ENCODE measurements around the gene IRF4.
"Not testable (repeated sequence)": the region's sequence is repeated elsewhere in the genome, so short reads cannot be mapped to it uniquely, and the experiment has no call there.

IRF4 gene

DNA sequence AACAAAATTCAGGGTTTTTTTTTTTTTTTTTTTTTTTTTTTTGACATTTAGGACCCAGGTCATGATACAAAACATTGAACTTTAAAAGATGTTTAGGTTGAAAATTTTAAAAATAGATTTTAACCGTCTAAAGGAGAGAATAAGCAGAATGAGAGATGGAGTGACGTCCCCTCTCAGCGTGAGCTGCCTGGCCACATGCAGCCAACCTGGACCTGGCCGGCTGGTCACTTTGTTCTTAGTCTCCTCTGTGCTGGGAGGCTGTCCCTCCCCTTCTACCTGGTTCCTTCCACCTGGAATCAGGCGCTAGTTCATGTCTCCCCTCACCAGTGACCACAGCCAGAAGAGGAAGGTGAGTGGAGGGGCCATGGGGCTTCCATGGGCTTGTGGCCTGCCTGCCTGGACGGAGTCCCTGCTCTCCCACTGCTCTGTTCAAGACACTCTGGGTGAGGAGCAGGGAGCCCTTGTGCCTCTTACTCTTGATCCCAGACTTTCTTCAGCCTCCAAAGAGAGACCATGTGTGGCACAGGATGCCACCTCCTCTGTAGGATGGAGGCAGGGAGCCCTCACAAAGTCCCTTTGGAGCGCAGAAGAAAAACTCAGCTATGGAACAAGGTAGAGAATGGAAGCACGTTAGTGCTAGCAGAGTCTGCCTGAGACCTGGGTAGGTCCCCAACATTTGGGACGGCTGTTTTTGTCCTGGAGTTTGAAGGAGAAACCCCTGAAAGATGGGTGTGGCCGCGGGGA, 31.7 kb downstream of the IRF4 start:
- DNase-seq, result no peak

DNA sequence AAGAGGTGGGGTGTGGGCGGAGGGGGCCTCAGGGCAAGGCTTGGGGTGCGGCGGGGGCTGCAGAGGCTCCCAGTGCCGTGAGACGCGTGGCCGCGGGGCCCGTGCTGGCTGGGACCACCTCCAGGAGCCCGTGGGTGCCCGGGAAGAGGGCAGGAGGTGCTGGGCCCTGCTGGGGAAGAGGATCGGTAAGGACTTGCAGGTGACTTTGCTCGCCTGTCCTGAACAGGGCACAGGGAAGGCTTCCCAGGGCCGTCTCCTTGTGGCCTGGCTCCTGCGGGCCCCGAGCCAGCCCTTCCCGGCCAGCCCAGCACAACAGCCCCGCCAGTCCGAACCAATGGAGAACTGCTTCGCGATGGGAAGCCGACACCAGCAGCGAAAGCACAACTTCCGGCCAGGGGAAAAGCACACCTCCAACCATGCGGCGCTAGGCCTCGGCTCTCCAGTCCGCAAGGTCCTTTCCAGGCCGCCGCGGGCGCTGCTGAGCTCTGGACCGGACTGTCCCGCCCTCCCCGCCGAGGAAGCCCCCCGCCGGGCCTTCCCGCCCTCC, 32.3 kb downstream of the IRF4 start:
- DNase-seq, result no peak

DNA sequence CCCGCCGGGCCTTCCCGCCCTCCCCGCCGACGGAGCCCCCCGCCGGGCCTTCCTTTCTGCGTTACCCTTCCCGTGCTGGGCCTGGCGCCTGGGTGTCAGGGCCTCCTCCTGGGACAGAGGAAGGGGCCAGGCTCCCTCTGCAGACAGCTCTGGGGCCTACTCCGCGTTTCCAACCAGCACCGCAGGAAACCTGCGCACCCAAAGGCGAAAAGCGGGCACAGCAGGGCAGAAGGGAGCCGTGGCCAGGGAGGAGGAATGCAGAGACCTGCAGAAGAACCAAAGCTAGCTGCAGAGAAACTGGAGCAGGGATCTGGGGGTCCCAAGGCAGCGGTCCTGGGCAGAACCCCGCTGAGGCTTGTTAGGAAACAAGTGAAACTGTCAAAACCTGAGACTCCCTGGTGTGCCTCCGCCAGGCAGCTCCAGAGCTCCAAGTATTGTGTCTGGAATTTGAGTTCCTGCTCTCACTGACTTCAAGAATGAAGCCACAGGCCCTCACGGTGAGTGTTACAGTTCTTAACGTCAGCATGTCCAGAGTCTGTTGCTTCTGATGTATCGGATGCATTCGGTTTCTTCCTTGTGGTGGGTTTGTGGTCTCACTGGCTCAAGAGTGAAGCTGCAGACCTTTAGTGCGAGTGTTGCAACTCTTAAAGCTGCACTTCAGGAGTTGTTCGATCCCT, 33.3 kb downstream of the IRF4 start:
- DNase-seq, result no peak

DNA sequence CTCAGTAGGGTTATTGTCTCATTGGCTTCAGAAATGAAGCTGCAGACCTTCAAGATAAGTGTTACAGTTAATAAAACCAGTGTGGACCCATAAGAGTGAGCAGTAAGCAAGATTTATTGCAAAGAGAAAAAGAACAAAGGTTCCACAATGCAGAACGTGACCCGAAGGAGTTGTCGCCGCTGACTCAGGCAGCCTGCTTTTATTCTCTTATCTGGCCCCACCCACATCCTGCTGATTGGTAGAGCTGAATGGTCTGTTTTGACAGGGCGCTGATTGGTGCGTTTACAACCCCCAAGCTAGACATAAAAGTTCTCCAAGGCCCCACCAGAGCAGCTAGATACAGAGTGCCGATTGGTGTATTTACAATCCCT, 33.9 kb downstream of the IRF4 start:
- not testable (repeated sequence) for DNase-seq

DNA sequence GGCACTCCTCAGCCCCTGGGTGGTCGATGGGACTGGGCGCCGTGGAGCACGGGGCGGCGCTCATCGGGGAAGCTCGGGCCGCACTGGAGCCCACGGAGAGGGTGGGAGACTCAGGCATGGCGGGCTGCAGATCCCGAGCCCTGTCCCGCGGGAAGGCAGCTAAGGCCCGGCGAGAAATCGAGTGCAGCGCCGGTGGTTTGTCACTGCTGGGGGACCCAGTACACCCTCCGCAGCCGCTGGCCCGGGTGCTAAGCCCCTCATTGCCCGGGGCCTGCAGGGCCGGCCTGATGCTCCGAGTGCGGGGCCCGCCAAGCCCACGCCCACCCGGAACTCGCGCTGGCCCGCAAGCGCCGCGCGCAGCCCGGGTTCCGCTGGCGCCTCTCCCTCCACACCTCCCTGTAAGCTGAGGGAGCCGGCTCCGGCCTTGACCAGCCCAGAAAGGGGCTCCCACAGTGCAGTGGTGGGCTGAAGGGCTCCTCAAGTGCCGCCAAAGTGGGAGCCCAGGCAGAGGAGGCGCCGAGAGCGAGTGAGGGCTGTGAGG, 34.7 kb downstream of the IRF4 start:
- DNase-seq, result not testable (repeated sequence)

DNA sequence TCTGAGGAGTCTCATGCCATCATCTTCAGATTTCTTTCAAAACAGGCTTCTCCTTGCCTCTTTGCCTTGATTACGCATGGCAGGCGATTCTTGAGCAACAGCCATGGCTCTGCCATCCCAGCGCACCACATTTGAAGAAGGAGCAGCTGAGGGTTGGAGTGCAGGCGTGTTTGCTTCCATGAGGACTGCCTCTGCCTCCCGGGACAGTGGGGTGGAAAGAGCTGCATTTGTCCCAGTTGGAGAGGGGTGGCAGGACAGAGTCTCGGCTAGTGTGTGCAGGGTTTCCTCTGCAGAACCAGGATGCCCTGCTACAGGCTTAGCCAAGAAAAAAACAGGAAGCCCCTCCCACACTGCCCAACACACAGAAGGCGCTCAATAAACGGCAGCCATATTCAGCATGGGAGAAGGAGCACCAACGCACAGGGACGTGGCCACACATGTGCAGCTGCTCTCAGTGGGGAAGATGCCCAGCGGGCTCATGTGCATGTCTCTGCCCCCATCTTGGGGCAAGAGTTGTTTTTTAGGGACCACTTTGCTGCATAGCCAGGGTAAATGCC, 36.6 kb downstream of the IRF4 start:
- DNase-seq, result no peak

DNA sequence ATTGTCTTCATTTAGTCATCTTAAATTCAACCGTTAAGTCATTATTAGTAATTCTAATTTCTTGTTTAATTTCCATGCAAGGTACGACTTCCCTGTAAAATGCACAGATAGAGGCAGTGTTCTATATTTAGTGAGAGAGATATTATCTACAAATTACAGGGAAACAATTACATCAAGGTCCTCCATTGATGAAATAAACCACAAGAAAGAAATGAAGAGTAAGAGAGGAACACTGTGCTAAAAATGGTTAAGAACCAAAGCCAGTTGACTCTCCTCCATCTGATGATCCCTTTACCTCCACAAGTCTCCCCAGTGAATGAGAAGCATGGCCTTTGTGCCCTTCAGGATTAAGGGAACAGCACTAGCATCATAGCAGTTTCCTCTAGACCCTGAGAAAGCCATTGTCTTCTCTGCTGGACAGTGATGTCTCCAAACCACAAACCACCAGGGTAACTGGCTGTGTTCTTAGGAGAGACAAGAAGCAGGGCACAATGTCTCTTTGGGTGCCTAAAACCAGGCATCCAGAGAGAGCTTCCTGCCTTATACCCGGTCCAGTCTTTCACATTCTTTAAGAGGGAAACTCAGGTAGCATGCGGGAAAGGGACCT, 38.1 kb downstream of the IRF4 start:
- DNase-seq, result no peak

DNA sequence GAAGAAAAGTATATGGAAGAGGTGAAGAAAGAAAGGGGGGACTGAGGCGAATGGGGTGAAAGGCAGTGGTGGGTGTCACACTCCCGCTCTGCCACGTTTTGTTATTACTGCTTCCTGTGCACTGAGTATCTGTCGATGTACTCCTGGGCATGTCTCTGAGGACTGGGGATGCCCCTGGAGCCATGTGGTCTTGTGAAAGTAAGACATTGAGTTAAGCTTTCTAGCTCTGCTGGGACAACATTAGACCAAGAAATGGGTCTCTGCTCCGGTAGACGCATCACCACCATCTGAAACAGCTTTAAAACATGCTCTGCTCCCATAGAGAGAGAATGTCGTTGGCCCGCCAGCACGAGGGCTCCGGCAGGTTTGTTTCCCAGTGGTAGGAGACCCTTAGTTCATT, 40.0 kb downstream of the IRF4 start:
- peak; percentile 12 for DNase-seq

DNA sequence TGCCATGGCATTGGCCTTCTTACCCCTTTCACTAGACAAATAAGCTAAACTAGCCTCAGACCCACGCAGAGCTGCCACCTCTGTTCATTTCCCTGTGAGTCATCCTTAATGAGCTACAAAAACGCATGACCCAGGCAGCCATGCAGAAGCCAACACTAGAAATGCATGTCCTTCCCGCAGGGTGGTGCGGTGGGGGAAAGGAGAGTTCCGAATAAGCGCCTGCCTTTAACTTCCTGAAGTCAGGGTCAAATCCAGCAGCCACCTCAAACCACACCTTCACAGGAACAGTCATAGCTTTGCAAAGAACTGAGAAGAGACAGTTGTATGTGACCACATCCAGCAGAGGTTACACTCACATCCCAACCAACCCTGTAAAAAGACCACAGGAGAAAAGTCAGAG, 40.4 kb downstream of the IRF4 start:
- DNase-seq, result peak; percentile 22

DNA sequence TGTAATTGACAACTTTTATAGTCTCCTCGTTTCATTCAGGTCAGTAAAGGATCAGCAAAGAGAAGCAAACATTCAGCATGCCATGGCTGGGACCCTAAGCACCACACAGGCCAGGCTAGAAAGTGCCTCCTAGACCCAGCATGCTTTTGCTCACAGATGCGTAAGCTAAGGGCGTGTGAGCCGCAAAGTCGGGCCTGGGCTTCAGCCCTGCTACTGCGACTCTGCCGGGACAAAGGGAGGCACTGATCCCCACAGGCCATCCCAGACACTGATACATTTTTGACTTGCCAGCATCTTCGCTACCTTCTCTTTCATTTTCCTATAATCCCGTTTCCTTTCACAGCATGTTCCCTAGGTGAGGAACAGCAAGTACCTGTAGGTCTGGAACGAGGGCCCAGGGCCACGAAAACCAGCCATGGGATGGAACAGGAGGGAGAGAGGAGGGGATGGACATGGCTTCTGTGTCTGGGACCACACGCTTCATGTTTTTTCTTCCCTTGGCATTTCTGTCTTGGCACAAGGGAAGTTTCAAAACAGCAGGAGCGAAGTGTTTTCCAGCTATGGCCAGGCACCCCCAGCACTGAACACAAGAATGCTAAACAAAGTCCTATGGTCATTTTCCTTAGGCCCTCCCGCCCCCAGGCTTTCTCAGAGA, 42.6 kb downstream of the IRF4 start:
- DNase-seq, result no peak

DNA sequence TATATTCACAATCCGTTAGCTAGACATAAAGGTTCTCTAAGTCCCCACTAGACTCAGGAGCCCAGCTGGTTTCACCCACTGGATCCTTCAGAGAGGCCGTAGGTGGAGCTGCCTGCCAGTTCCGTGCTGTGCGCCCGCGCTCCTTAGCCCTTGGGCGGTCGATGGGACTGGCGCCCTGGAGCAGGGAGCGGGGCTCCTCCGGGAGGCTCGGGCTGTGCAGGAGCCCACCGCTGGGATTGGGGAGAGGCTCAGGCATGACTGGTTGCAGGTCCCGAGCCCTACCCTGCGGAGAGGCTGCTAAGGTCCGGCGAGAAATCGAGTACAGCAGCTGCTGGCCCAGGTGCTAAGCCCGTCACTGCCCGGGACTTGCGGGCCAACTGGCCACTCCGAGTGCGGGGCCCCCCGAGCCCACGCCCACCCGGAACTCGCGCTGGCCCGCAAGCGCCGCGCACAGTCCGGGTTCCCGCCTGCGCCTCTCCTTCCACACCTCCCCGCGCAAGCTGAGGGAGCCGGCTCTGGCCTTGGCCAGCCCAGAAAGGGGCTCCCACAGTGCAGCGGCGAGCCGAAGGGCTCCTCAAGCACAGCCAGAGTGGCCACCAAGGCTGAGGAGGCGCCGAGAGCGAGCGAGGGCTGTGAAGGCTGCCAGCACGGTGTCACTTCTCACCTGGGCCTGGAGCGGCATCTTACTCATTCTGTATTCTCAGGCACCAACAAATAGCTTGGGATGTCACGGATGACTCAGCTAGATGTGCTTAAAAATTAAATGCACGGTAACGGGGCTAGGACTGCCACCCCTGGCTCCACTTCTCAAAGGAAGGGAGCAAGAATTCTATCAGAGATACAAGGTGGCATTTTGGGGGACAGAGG, 44.1 kb downstream of the IRF4 start:
- DNase-seq, result no peak

DNA sequence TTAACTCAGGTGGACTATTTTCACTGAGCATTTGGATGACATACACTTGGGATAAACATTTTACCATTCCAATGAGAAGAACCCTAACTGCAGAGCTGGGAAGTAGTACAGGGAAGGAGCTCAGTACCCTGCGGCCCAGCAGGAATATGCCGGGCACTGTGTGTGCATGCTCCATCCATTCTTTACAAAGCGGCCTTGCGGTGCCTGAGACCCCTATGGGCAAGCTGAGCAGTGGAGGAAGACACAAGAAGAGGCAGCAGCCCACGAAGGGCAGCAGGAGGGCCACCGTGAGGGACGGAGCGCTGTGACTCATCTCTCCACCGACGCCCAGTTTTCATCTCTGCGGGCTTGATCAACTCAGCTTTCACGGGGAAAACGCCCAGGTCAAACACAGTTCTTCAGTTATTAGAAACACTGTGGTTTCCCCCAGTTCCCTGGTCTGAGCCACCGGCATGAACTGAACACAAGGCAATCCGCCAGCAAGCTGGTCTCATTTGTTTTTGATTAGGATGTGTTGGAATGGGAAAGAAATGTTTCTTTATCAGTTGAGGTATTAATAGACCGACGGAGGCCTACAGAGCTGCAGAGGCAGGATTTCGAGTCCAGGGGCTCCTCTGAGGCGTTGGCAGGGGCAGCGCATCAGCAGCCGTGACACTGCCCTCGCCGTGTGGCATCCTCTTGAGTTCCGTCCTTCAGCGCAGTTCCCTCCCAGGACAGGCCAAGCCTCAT, 44.9 kb downstream of the IRF4 start:
- no peak for DNase-seq

DNA sequence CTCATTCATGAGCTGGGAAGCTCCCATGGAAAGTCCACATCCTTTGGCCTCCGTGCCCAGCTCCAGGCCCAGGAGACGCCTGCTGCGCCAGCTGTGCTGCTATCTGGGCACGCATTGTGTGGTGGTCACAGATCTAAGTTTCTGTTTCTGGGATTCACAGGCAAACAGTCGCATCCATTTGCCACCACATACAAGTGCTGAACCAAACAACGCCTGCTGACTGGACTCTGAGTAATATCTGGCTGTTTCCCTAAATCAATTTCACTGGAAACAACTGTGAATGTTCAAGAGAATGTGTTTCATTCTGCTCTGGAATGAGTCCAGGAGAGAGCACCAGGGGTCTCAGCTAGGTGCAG, 45.5 kb downstream of the IRF4 start:
- DNase-seq, result no peak

DNA sequence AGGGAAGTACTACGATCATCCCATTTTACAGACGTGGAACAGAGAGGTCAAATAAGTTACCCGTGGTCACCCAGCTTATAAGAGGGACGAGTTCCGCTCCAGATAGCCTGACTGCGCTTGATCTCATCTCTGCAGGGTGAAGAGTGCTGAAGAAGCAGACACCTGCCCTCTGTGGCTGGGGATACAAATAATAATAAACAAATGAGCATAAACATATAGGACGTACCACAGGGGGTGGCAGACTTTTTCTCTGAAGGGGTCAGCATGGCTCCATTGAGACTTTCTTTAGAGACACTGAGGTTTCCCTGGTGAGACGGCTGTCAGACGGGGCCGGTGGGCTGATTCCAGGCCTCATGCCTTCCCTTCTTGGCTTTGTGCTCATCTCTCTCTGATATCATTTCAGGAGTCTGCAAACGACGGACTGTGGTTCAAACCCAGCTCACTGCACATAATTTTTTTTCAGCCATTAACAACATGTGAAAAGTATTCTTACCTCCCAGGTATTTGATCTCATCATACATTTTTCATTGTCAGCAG, 47.1 kb downstream of the IRF4 start:
- no peak for DNase-seq

DNA sequence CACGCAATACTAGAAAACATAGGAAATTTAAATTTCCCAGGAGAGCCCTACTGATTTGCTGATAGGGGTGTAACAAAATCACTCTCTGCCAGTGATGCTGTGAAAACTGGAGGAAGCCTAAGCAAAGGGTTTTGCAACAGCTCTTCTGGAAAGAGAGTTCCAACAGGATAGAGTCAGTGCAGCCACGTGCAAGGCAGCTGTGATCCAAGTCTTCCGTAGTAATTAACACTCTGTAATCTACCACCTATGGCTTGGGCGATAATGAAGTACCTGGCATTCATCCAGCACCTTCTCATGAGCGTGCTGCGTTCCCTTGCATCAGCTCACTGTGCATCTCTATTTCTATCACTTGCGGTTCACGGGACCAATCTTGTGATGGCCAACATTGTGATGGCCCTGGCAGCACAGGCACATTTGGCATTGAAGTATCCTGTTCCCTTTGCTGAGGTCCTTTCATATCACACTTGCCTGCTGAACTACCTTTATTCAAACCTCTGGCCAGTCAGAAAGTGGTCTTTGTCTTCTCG, 48.2 kb downstream of the IRF4 start:
- no peak for DNase-seq

DNA sequence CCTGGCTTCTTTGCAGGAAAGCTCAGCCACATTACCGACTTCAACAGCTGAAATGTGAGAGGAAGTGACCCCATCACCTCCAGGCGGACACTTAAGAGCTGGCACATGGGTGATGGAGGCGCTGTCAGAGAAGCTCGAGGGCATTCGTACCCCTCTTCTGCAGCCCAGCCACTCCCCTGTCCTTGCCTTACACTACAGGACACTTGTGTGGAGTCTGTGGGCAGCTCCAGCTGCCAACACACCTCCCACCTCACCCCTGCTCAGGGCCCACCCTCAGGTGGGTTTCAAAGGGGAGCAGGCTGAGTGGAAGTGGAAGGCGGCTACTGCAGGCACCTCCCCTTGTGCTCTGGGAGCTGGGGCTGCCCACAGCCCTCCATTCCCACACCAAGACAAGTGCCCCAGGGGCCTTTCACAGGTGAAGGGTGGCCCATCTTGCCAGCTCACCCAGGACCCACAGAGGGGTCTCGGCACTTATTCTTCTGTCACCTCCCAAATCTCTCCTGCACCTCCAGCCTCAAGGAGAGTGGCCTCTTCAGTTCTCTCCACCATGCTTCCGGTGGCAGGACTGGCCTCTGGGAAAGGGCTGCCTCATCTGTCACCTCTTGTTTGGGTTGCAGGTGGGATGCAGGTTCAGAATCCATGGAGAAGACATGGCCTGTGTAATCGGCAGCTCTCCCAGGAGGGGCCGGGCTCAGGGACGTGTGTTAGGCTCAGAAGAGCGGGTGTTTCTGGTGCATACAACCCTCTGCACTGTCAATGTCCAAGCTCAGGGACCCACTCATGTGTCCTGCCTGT, 49.8 kb downstream of the IRF4 start:
- peak; percentile 6 for DNase-seq

DNA sequence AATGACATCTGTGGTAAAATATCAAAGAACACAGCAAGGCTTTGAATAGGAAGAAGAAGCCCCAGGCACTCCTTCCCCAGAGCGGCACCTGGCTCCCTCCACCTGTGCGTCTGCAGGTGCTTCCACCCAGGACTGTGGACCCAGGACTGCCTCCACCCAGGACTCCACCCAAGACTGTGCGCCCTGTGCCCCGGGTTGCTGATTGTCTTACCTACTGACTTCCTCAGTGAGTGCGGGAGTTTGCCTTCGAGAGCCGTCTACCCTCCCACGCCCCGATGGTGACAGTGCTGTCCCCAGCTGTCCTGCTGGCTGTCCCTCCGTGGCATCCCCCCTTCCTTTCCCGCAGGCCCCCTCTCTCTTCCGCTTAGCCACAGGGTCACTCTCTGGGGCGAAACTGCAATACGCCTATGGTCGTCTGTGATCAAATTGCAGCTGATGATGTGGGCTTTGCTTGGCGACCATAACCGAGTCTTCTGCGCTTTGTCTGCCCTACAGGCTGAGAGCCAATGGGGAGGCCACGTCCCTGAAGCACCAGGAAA, 52.1 kb downstream of the IRF4 start:
- DNase-seq, result no peak

DNA sequence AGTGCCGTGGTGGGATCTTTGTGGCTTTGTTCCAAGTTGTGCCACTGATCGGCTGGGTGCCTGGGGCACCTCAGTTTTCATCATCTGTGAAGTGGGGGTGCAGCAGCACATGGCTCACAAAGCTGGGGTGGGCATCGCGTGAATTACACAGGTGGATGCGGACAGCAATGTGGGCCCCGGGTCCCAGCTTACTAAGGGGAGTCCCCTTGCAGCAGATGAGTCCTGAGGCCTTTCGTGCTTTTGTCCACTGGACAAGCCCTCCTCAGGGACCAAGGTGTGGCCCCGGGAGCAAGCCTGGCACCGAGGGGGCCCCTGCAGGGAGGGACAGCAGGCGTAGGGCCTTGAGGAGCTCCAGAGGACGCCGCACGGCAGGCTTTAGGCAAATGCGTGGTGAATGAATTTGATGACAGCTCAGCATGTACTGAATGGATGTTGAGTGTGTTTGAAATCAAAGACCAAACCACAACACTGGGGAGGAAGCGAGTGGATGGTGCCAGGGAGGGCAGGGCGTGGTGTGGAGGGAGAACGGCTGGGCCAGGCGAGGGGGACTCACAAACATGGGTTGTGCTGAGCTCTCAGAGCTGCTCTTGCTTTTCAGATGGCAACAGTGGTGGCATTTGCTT, 53.2 kb downstream of the IRF4 start:
- no peak for DNase-seq
